Transverse colon (tissue), 3 donors: ENCODE data around the gene TNF.

Experiments
- CTCF ChIP-seq, 5 experiments: fragments of 200-600 bp in 3 of 5; fragments of 450-650 bp in 2 of 5; sonication (generic) in 3 of 5; IDR thresholded peaks; 1 replicate in 2 of 5; 2 replicates in 3 of 5; pipeline ENCODE4 v1.5.1; 2016 to 2017; ENCODE audit warnings: antibody characterized with exemption in 5 of 5, inconsistent platforms in 3 of 5, mild to moderate bottlenecking in 2 of 5, moderate library complexity in 1 of 5
- POLR2A ChIP-seq: fragments of 450-650 bp; IDR thresholded peaks from one replicate; pipeline ENCODE4 v1.6.1; 2016; ENCODE audit warnings: antibody characterized with exemption, mild to moderate bottlenecking, moderate library complexity

- no peak for TF ChIP-seq CTCF (IDR thresholded peaks at IDR 0.05)
- TF ChIP-seq POLR2A = no peak
Measured at GRCh38 chr6:31556307-31556706, 19.1 kb upstream of the TNF start.
